Measurements from ENCODE around the gene EXOC3L2.

GRCh38 chr19:45213031-45213430 is 32.2 kb downstream of the EXOC3L2 start:
- no peak for TF ChIP-seq POLR2A (IDR thresholded peaks at IDR 0.05)
- TF ChIP-seq CTCF (IDR thresholded peaks at IDR 0.05): no peak
